HepG2 (cell line): ENCODE data around the gene TRIM62. TPM values are rescaled to one million over a fixed set of nuclear protein-coding genes. Genes with fewer than 3 reads are reported as not detected.
A peak's percentile ranks its signal among the peaks of the same experiment; 100 is the strongest.

Source experiments
- ARNTL ChIP-seq: sonication (generic); formaldehyde crosslinking; IDR thresholded peaks from 2 replicates; pipeline ENCODE4 v1.4.0; 2020; ENCODE audit warnings: mild to moderate bottlenecking, missing genetic modification reagents
- BORCS8-MEF2B ChIP-seq: sonication (generic); formaldehyde crosslinking; IDR thresholded peaks from 2 replicates; pipeline ENCODE4 v1.8.0; 2022; ENCODE audit warnings: mild to moderate bottlenecking, missing genetic modification reagents
- CBX2 ChIP-seq, 2 experiments: fragments of 200-600 bp in 1 of 2; sonication (generic); formaldehyde crosslinking in 1 of 2; IDR thresholded peaks; 2 replicates each; pipeline versions ENCODE4 v1.7.0 to v1.8.1; 2018 to 2022; ENCODE audit warnings: low read depth in 2 of 2, low read length in 1 of 2, mild to moderate bottlenecking in 1 of 2, missing genetic modification reagents in 1 of 2
- CENPT ChIP-seq: sonication (generic); formaldehyde crosslinking; IDR thresholded peaks from 2 replicates; pipeline ENCODE4 v1.8.0; 2022; ENCODE audit warnings: low read depth, mild to moderate bottlenecking, moderate library complexity, missing genetic modification reagents
- FOXK1 ChIP-seq: sonication (generic); formaldehyde crosslinking; IDR thresholded peaks from 2 replicates; pipeline ENCODE4 v1.4.0; 2020; ENCODE audit warnings: low read depth, missing genetic modification reagents, borderline replicate concordance
- KAT2B ChIP-seq: fragments of 150-350 bp; IDR thresholded peaks from 2 replicates; pipeline ENCODE4 v1.6.1; 2014; ENCODE audit warnings: low read depth, low read length, borderline replicate concordance
- KLF9 ChIP-seq: IDR thresholded peaks from 2 replicates; pipeline ENCODE4 v1.6.1; 2016; ENCODE audit warnings: low read depth
- MTA1 ChIP-seq: sonication (generic); formaldehyde crosslinking; IDR thresholded peaks from 2 replicates; pipeline ENCODE4 v1.4.0; 2020; ENCODE audit warnings: missing genetic modification reagents, mild to moderate bottlenecking, borderline replicate concordance
- NONO ChIP-seq, 2 experiments: fragments of 450-650 bp in 1 of 2; sonication (generic) in 1 of 2; formaldehyde crosslinking in 1 of 2; IDR thresholded peaks in 1 of 2; conservative IDR thresholded peaks in 1 of 2; 2 replicates each; pipeline versions ENCODE4 v1.6.1 to v1.8.0; 2017 to 2022; ENCODE audit warnings: mild to moderate bottlenecking in 1 of 2, missing genetic modification reagents in 1 of 2, moderate library complexity in 1 of 2
- POLR2A ChIP-seq, 2 experiments: IDR thresholded peaks; 2 replicates each; pipeline ENCODE4 v1.6.1; 2011; ENCODE audit warnings: low read depth in 2 of 2, low read length in 2 of 2, mild to moderate bottlenecking in 1 of 2, moderate library complexity in 1 of 2; ENCODE audit not compliant: insufficient read depth in 1 of 2
- SSRP1 ChIP-seq: IDR thresholded peaks from 2 replicates; pipeline ENCODE4 v1.6.1; 2016; ENCODE audit warnings: control low read depth
- ZNF138 ChIP-seq: sonication (generic); formaldehyde crosslinking; IDR thresholded peaks from 2 replicates; pipeline ENCODE4 v1.5.0; 2020; ENCODE audit warnings: mild to moderate bottlenecking, low read depth, missing genetic modification reagents
- ZNF354B ChIP-seq: sonication (generic); formaldehyde crosslinking; IDR thresholded peaks from 2 replicates; pipeline ENCODE4 v1.8.0; 2022; ENCODE audit warnings: mild to moderate bottlenecking, missing genetic modification reagents
- ZNF567 ChIP-seq: sonication (generic); formaldehyde crosslinking; IDR thresholded peaks from 2 replicates; pipeline ENCODE4 v1.8.1; 2023; ENCODE audit warnings: mild to moderate bottlenecking, missing genetic modification reagents, borderline replicate concordance
- ZNF691 ChIP-seq: sonication (generic); formaldehyde crosslinking; IDR thresholded peaks from 2 replicates; pipeline ENCODE4 v1.4.0; 2020; ENCODE audit warnings: missing genetic modification reagents, low read depth, mild to moderate bottlenecking, borderline replicate concordance
- ZNF746 ChIP-seq: sonication (generic); formaldehyde crosslinking; IDR thresholded peaks from 2 replicates; pipeline ENCODE4 v1.8.0; 2022; ENCODE audit warnings: mild to moderate bottlenecking, missing genetic modification reagents
- ZNF766 ChIP-seq: sonication (generic); formaldehyde crosslinking; IDR thresholded peaks from 2 replicates; pipeline ENCODE4 v1.5.0; 2020; ENCODE audit warnings: missing genetic modification reagents, borderline replicate concordance
- polyA plus RNA-seq, 8 experiments: library from polyadenylated mRNA; depleted of rRNA in 3 of 8; stranded (reverse) in 7 of 8; unstranded in 1 of 8; fragments of >200 nt; fragmentation: Illumina TruSeq in 4 of 8; extraction: Trizol in 4 of 8; gene quantifications; 2 replicates each; pipeline versions ENCODE4 v1.2.1 to v1.2.3, GENCODE V29; 2011 to 2016; ENCODE audit warnings: low read depth in 4 of 8, missing spikeins in 1 of 8, mixed read lengths in 1 of 8; ENCODE audit not compliant: insufficient read depth in 1 of 8
- total RNA-seq, 5 experiments: library from RNA; depleted of rRNA; stranded (reverse); fragments of >200 nt; fragmentation: Illumina TruSeq; extraction: Trizol; gene quantifications; 2 replicates each; pipeline ENCODE4 v1.2.3, GENCODE V29; 2016; ENCODE audit warnings: low read depth in 1 of 5
- TF ChIP-seq, protein P1 (sequence below): sonication (generic); formaldehyde crosslinking; IDR thresholded peaks from 2 replicates; pipeline ENCODE4 v1.4.0; 2020; ENCODE audit warnings: missing genetic modification reagents
- TF ChIP-seq, protein P2 (sequence below): conservative IDR thresholded peaks from 2 replicates; pipeline ENCODE4 v1.6.1; 2018; ENCODE audit warnings: missing genetic modification reagents
- TF ChIP-seq, protein P3 (sequence below): sonication (generic); formaldehyde crosslinking; IDR thresholded peaks from 2 replicates; pipeline ENCODE4 v1.4.0; 2020; ENCODE audit warnings: missing genetic modification reagents, borderline replicate concordance

Gene TRIM62
- total and polyA plus RNA-seq, 2 of the 13 experiments (the other 11 are each of a cell fraction or from before 2014, with no cell fraction given) = 0.53 to 0.57 TPM

DNA sequence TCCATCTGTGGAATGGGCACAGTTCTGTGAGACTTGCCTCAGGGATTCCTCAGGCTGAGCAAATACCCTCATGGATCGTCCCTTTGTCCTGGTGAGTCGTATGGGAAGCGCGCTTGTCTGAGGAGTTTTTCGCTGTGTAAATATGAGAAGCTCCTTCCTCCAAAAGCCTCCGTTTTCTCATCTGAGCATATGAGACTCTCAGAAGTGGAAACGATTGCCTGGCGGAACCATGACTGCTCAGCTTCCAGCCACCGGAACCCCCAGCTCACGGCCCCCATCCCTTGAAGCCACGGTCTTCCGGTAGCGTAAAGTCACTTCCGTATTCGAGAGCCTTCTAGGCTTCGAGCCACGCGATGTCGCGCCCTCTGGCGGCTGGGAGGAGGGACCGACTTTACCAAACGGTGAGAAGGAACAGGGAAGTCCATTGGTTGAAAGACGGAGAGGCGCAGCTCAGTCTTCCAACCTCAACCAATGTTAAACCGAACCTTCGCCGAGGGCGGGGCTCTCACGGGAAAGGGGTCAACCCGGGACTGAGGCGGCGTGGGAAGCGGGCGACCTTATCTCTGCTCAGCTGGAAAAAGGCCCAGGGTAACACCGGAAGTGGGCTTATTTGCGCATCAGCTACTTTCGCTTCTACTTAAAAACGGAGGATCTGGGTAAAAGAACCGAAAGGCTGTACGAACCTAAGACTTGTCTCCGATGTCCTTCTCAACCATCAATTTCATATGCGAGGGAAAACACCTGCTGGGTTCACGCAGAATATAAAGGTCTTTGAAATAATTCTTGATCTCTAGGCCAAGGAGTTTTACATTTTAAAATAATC is 54.6 kb downstream of the TRIM62 start (continued):
- TF ChIP-seq, protein P1, sequence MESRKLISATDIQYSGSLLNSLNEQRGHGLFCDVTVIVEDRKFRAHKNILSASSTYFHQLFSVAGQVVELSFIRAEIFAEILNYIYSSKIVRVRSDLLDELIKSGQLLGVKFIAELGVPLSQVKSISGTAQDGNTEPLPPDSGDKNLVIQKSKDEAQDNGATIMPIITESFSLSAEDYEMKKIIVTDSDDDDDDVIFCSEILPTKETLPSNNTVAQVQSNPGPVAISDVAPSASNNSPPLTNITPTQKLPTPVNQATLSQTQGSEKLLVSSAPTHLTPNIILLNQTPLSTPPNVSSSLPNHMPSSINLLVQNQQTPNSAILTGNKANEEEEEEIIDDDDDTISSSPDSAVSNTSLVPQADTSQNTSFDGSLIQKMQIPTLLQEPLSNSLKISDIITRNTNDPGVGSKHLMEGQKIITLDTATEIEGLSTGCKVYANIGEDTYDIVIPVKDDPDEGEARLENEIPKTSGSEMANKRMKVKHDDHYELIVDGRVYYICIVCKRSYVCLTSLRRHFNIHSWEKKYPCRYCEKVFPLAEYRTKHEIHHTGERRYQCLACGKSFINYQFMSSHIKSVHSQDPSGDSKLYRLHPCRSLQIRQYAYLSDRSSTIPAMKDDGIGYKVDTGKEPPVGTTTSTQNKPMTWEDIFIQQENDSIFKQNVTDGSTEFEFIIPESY (CRISPR knock-in tag) = peak; percentile 76
- TF ChIP-seq ZNF766 (peak; percentile 81; the same call in 1 of the 2 replicates), KLF9 (CRISPR knock-in tag) (peak; percentile 76; the same call in 1 of the 2 replicates), ZNF354B (CRISPR knock-in tag) (no peak), ZNF138 (no peak; the same call in 1 of the 2 replicates), ZNF691 (peak; percentile 90), KAT2B (no peak), CBX2 (IDR thresholded peaks at IDR 0.05; ENCODE audit: low read depth, low read length) (no peak), CBX2 (CRISPR knock-in tag; IDR thresholded peaks at IDR 0.05; ENCODE audit: low read depth) (no peak), NONO (IDR thresholded peaks at IDR 0.05) (no peak), NONO (CRISPR knock-in tag; conservative IDR thresholded peaks at IDR 0.05) (peak; percentile 78; the same call in 1 of the 2 replicates), BORCS8-MEF2B (peak; percentile 89), FOXK1 (peak; percentile 85), ARNTL (peak; percentile 77; the same call in 1 of the 2 replicates), MTA1 (CRISPR knock-in tag) (peak; percentile 86; the same call in 1 of the 2 replicates), CENPT (CRISPR knock-in tag) (no peak), SSRP1 (0 out of 2 replicates have a peak, but pooled peaks have one; percentile 25), POLR2A (IDR thresholded peaks at IDR 0.05; ENCODE audit: insufficient read depth in 1 of 2, low read depth in 2 of 2, low read length in 2 of 2) (peak; percentile 88 to 92), ZNF746 (no peak), ZNF567 (CRISPR knock-in tag) (0 out of 2 replicates have a peak, but pooled peaks have one; percentile 17)
- TF ChIP-seq, protein P2, sequence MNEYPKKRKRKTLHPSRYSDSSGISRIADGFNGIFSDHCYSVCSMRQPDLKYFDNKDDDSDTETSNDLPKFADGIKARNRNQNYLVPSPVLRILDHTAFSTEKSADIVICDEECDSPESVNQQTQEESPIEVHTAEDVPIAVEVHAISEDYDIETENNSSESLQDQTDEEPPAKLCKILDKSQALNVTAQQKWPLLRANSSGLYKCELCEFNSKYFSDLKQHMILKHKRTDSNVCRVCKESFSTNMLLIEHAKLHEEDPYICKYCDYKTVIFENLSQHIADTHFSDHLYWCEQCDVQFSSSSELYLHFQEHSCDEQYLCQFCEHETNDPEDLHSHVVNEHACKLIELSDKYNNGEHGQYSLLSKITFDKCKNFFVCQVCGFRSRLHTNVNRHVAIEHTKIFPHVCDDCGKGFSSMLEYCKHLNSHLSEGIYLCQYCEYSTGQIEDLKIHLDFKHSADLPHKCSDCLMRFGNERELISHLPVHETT = peak; percentile 88
- TF ChIP-seq, protein P3, sequence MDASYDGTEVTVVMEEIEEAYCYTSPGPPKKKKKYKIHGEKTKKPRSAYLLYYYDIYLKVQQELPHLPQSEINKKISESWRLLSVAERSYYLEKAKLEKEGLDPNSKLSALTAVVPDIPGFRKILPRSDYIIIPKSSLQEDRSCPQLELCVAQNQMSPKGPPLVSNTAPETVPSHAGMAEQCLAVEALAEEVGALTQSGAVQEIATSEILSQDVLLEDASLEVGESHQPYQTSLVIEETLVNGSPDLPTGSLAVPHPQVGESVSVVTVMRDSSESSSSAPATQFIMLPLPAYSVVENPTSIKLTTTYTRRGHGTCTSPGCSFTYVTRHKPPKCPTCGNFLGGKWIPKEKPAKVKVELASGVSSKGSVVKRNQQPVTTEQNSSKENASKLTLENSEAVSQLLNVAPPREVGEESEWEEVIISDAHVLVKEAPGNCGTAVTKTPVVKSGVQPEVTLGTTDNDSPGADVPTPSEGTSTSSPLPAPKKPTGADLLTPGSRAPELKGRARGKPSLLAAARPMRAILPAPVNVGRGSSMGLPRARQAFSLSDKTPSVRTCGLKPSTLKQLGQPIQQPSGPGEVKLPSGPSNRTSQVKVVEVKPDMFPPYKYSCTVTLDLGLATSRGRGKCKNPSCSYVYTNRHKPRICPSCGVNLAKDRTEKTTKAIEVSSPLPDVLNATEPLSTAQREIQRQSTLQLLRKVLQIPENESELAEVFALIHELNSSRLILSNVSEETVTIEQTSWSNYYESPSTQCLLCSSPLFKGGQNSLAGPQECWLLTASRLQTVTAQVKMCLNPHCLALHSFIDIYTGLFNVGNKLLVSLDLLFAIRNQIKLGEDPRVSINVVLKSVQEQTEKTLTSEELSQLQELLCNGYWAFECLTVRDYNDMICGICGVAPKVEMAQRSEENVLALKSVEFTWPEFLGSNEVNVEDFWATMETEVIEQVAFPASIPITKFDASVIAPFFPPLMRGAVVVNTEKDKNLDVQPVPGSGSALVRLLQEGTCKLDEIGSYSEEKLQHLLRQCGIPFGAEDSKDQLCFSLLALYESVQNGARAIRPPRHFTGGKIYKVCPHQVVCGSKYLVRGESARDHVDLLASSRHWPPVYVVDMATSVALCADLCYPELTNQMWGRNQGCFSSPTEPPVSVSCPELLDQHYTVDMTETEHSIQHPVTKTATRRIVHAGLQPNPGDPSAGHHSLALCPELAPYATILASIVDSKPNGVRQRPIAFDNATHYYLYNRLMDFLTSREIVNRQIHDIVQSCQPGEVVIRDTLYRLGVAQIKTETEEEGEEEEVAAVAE = peak; percentile 95
